Gastrocnemius medialis (tissue), 4 donors: ENCODE data around the gene PALLD.

Source experiments
- CTCF ChIP-seq, 5 experiments: fragments of 450-650 bp in 3 of 5; fragments of 200-600 bp in 2 of 5; sonication (generic) in 2 of 5; IDR thresholded peaks in 4 of 5; conservative IDR thresholded peaks in 1 of 5; 1 replicate in 4 of 5; 2 replicates in 1 of 5; pipeline ENCODE4 v1.5.1; 2016 to 2019; ENCODE audit warnings: antibody characterized with exemption in 5 of 5, mild to moderate bottlenecking in 3 of 5, moderate library complexity in 3 of 5
- POLR2A ChIP-seq, 2 donors: fragments of 450-650 bp; IDR thresholded peaks; one replicate each; pipeline ENCODE4 v1.6.1; 2017; ENCODE audit warnings: antibody characterized with exemption in 2 of 2, mild to moderate bottlenecking in 2 of 2, moderate library complexity in 2 of 2

GRCh38 chr4:168794092-168794707 lies 297.3 kb downstream of the PALLD start:
- no peak for TF ChIP-seq CTCF (IDR thresholded peaks at IDR 0.05 in 4 of 5, conservative IDR thresholded peaks at IDR 0.05 in 1 of 5)
- no peak for TF ChIP-seq POLR2A (IDR thresholded peaks at IDR 0.05)
